ENCODE data around the gene LIPM. TPM values are rescaled to one million over a fixed set of nuclear protein-coding genes. Genes with fewer than 3 reads are reported as not detected.

LIPM gene
- total RNA-seq, 3 donors from 2014 or later (not counting 1 experiment from before 2014, with no cell fraction given): not detected

- H3K27me3 ChIP-seq (ENCODE audit: control insufficient read depth, insufficient read depth, low read length): no peaks in the 10 kb centered on the region
- H3K9me3 Mint-ChIP-seq: no peaks in the 10 kb centered on the region
- H3K9me3 ChIP-seq (ENCODE audit: control insufficient read depth, insufficient read depth, low read length): no peaks in the 10 kb centered on the region
- no peak for TF ChIP-seq CTCF (IDR thresholded peaks at IDR 0.05)
- peaks cover 0 to 3% of the 10 kb centered on the region in 2 donors for H3K27me3 Mint-ChIP-seq (ENCODE audit: low read depth in 2 of 2)
- H3K27ac Mint-ChIP-seq: no peak overlapping the region
- intact Hi-C loops (cut with micrococcal nuclease): no loop called here
- no peaks in the 10 kb centered on the region for H3K4me1 ChIP-seq (ENCODE audit: control insufficient read depth, insufficient read depth, low read length)
- WGBS (ENCODE audit: insufficient coverage): 87% methylated on average over 1 of the region's 1 CpG
- DNase-seq (no peak), ATAC-seq (no peak)
- H3K4me1 Mint-ChIP-seq: peaks cover 6% of the 10 kb centered on the region in 2 donors
- no peaks in the 10 kb centered on the region for H3K36me3 Mint-ChIP-seq
- H3K4me3 Mint-ChIP-seq: no peak overlapping the region
- H3K27ac ChIP-seq (ENCODE audit: low read length): no peak overlapping the region
- H3K4me3 ChIP-seq (ENCODE audit: low read length): no peak overlapping the region
- no peaks in the 10 kb centered on the region for H3K36me3 ChIP-seq (ENCODE audit: control insufficient read depth, insufficient read depth, low read length)
Measured at GRCh38 chr10:88763441-88763840, 39.1 kb upstream of the LIPM start.

GRCh38 chr10:88764110-88764509 is 38.4 kb upstream of the LIPM start:
- TF ChIP-seq CTCF (IDR thresholded peaks at IDR 0.05): no peak
- no peak overlapping the region for H3K4me3 Mint-ChIP-seq
- H3K9me3 ChIP-seq (ENCODE audit: control insufficient read depth, insufficient read depth, low read length): no peaks in the 10 kb centered on the region
- H3K27me3 ChIP-seq (ENCODE audit: control insufficient read depth, insufficient read depth, low read length): no peaks in the 10 kb centered on the region
- H3K27ac ChIP-seq (ENCODE audit: low read length): no peak overlapping the region
- intact Hi-C loops (cut with micrococcal nuclease): no loop called here
- peaks cover 6% of the 10 kb centered on the region in 2 donors for H3K4me1 Mint-ChIP-seq
- H3K4me1 ChIP-seq (ENCODE audit: control insufficient read depth, insufficient read depth, low read length): no peaks in the 10 kb centered on the region
- H3K27ac Mint-ChIP-seq: no peak overlapping the region
- no peaks in the 10 kb centered on the region for H3K36me3 ChIP-seq (ENCODE audit: control insufficient read depth, insufficient read depth, low read length)
- no peak for DNase-seq
- ATAC-seq: no peak
- no peaks in the 10 kb centered on the region for H3K9me3 Mint-ChIP-seq
- no peak overlapping the region for H3K4me3 ChIP-seq (ENCODE audit: low read length)
- H3K36me3 Mint-ChIP-seq: no peaks in the 10 kb centered on the region
- H3K27me3 Mint-ChIP-seq (ENCODE audit: low read depth in 2 of 2): peaks cover 0 to 3% of the 10 kb centered on the region in 2 donors
- WGBS (ENCODE audit: insufficient coverage): 80% methylated on average over 1 of the region's 3 CpGs

GRCh38 chr10:88765816-88766215 is 36.7 kb upstream of the LIPM start:
- no peak overlapping the region for H3K4me3 Mint-ChIP-seq
- no peaks in the 10 kb centered on the region for H3K4me1 ChIP-seq (ENCODE audit: control insufficient read depth, insufficient read depth, low read length)
- H3K27ac ChIP-seq (ENCODE audit: low read length): no peak overlapping the region
- H3K36me3 ChIP-seq (ENCODE audit: control insufficient read depth, insufficient read depth, low read length): no peaks in the 10 kb centered on the region
- H3K27me3 Mint-ChIP-seq (ENCODE audit: low read depth in 2 of 2): peaks cover 0 to 3% of the 10 kb centered on the region in 2 donors
- ATAC-seq (no peak), DNase-seq (no peak)
- no peak for TF ChIP-seq CTCF (IDR thresholded peaks at IDR 0.05)
- H3K4me3 ChIP-seq (ENCODE audit: low read length): no peak overlapping the region
- no peaks in the 10 kb centered on the region for H3K4me1 Mint-ChIP-seq
- H3K27me3 ChIP-seq (ENCODE audit: control insufficient read depth, insufficient read depth, low read length): no peaks in the 10 kb centered on the region
- no peaks in the 10 kb centered on the region for H3K9me3 ChIP-seq (ENCODE audit: control insufficient read depth, insufficient read depth, low read length)
- H3K27ac Mint-ChIP-seq: no peak overlapping the region
- no CpG with 5 or more reads among the region's 1 CpG for WGBS (ENCODE audit: insufficient coverage)
- intact Hi-C loops (cut with micrococcal nuclease): no loop called here
- no peaks in the 10 kb centered on the region for H3K9me3 Mint-ChIP-seq
- no peaks in the 10 kb centered on the region for H3K36me3 Mint-ChIP-seq

- no peaks in the 10 kb centered on the region for H3K36me3 ChIP-seq (ENCODE audit: control insufficient read depth, insufficient read depth, low read length)
- H3K9me3 Mint-ChIP-seq: no peaks in the 10 kb centered on the region
- no peak overlapping the region for H3K27ac ChIP-seq (ENCODE audit: low read length)
- no peak overlapping the region for H3K27ac Mint-ChIP-seq
- no peak for DNase-seq
- WGBS (ENCODE audit: insufficient coverage): 80% methylated on average over 1 of the region's 1 CpG
- TF ChIP-seq CTCF (IDR thresholded peaks at IDR 0.05): no peak
- H3K36me3 Mint-ChIP-seq: no peaks in the 10 kb centered on the region
- ATAC-seq: no peak
- H3K27me3 Mint-ChIP-seq (ENCODE audit: low read depth in 2 of 2): peaks cover 0 to 12% of the 10 kb centered on the region in 2 donors
- peaks cover 2% of the 10 kb centered on the region for H3K27me3 ChIP-seq (ENCODE audit: control insufficient read depth, insufficient read depth, low read length)
- H3K4me3 ChIP-seq (ENCODE audit: low read length): no peak overlapping the region
- no peaks in the 10 kb centered on the region for H3K4me1 Mint-ChIP-seq
- H3K4me3 Mint-ChIP-seq: no peak overlapping the region
- H3K9me3 ChIP-seq (ENCODE audit: control insufficient read depth, insufficient read depth, low read length): no peaks in the 10 kb centered on the region
- H3K4me1 ChIP-seq (ENCODE audit: control insufficient read depth, insufficient read depth, low read length): no peaks in the 10 kb centered on the region
- intact Hi-C loops (cut with micrococcal nuclease): no loop called here
Measured at GRCh38 chr10:88769384-88769783, 33.1 kb upstream of the LIPM start.

Measured in natural killer cell (primary cell).